H9 (cell line): ENCODE measurements around the gene ARL8A. TPM values are rescaled to one million over a fixed set of nuclear protein-coding genes. Genes with fewer than 3 reads are reported as not detected.

Experiments
- DNase-seq: peaks from one replicate; pipeline ENCODE4 v3.0.0-alpha.2; 2017
- H2AFZ ChIP-seq: one replicate; pipeline ENCODE4 v1.6.1; 2013; ENCODE audit warnings: mild to moderate bottlenecking, low read length, control low read depth, moderate library complexity
- H2AK5ac ChIP-seq: 2 replicates; pipeline ENCODE4 v1.6.1; 2013; ENCODE audit warnings: low read length, control low read depth, mixed read lengths; ENCODE audit not compliant: insufficient read length
- H2BK120ac ChIP-seq: one replicate; pipeline ENCODE4 v1.6.1; 2013; ENCODE audit warnings: low read depth, mild to moderate bottlenecking, low read length, control low read depth, inconsistent platforms; ENCODE audit not compliant: poor library complexity, severe bottlenecking
- H2BK12ac ChIP-seq: 2 replicates; pipeline ENCODE4 v1.6.1; 2013; ENCODE audit warnings: low read length, control low read depth, mixed read lengths, low read depth; ENCODE audit not compliant: insufficient read length
- H2BK15ac ChIP-seq: 2 replicates; pipeline ENCODE4 v1.6.1; 2013; ENCODE audit warnings: low read depth, low read length, control low read depth
- H2BK20ac ChIP-seq: one replicate; pipeline ENCODE4 v1.6.1; 2013; ENCODE audit warnings: low read depth, mild to moderate bottlenecking, low read length, control low read depth, inconsistent platforms; ENCODE audit not compliant: poor library complexity, severe bottlenecking
- H2BK5ac ChIP-seq: 2 replicates; pipeline ENCODE4 v1.6.1; 2013; ENCODE audit warnings: low read length, control low read depth, mixed read lengths; ENCODE audit not compliant: insufficient read length
- H3K14ac ChIP-seq: 2 replicates; pipeline ENCODE4 v1.6.1; 2013; ENCODE audit warnings: low read length, control low read depth; ENCODE audit not compliant: insufficient read depth
- H3K18ac ChIP-seq: 2 replicates; pipeline ENCODE4 v1.6.1; 2013; ENCODE audit warnings: low read depth, mild to moderate bottlenecking, mixed read lengths, low read length, control low read depth; ENCODE audit not compliant: insufficient read length
- H3K23ac ChIP-seq: 2 replicates; pipeline ENCODE4 v1.6.1; 2013; ENCODE audit warnings: low read length, control low read depth, mixed read lengths, low read depth; ENCODE audit not compliant: insufficient read length
- H3K23me2 ChIP-seq: 2 replicates; pipeline ENCODE4 v1.6.1; 2013; ENCODE audit warnings: low read depth, mild to moderate bottlenecking, mixed read lengths, low read length, control low read depth; ENCODE audit not compliant: insufficient read length, poor library complexity, severe bottlenecking
- H3K27ac ChIP-seq: 2 replicates; pipeline ENCODE4 v1.5.1; 2013; ENCODE audit warnings: low read length, control low read depth, mixed read lengths, low read depth; ENCODE audit not compliant: insufficient read length
- H3K27me3 ChIP-seq: 2 replicates; pipeline ENCODE4 v1.6.1; 2013; ENCODE audit warnings: low read length, control low read depth, inconsistent platforms; ENCODE audit not compliant: insufficient read depth
- H3K4ac ChIP-seq: 2 replicates; pipeline ENCODE4 v1.6.1; 2013; ENCODE audit warnings: low read depth, mild to moderate bottlenecking, control low read depth, inconsistent platforms, low read length, moderate library complexity
- H3K4me1 ChIP-seq: 2 replicates; pipeline ENCODE4 v1.6.1; 2013; ENCODE audit warnings: low read length, control low read depth, inconsistent platforms; ENCODE audit not compliant: insufficient read depth
- H3K4me2 ChIP-seq: 2 replicates; pipeline ENCODE4 v1.6.1; 2013; ENCODE audit warnings: low read length, control low read depth, mixed read lengths; ENCODE audit not compliant: insufficient read length, insufficient read depth
- H3K56ac ChIP-seq: 2 replicates; pipeline ENCODE4 v1.6.1; 2013; ENCODE audit warnings: low read depth, mild to moderate bottlenecking, mixed read lengths, low read length, control low read depth; ENCODE audit not compliant: insufficient read length
- H3K79me1 ChIP-seq: 2 replicates; pipeline ENCODE4 v1.6.1; 2013; ENCODE audit warnings: low read depth, mild to moderate bottlenecking, moderate library complexity, low read length, control low read depth, inconsistent platforms; ENCODE audit not compliant: insufficient read depth, poor library complexity, severe bottlenecking
- H3K79me2 ChIP-seq: 2 replicates; pipeline ENCODE4 v1.6.1; 2013; ENCODE audit warnings: low read length, control low read depth, inconsistent platforms; ENCODE audit not compliant: insufficient read depth
- H3K9ac ChIP-seq: 2 replicates; pipeline ENCODE4 v1.6.1; 2013; ENCODE audit warnings: low read length, control low read depth, mixed read lengths; ENCODE audit not compliant: insufficient read length; ENCODE audit errors: extremely low read depth
- H3K9me3 ChIP-seq: one replicate; pipeline ENCODE4 v1.6.1; 2013; ENCODE audit warnings: low read depth, low read length, inconsistent platforms; ENCODE audit not compliant: control insufficient read depth
- H3T11ph ChIP-seq: one replicate; pipeline ENCODE4 v1.6.1; 2013; ENCODE audit warnings: mild to moderate bottlenecking, low read length, control low read depth, inconsistent platforms
- H4K20me1 ChIP-seq: one replicate; pipeline ENCODE4 v1.6.1; 2013; ENCODE audit not compliant: control insufficient read depth, insufficient read length, insufficient read depth
- H4K5ac ChIP-seq: 2 replicates; pipeline ENCODE4 v1.6.1; 2013; ENCODE audit warnings: low read depth, mild to moderate bottlenecking, mixed read lengths, low read length, control low read depth; ENCODE audit not compliant: insufficient read length
- H4K8ac ChIP-seq: replicated peaks from 2 replicates; pipeline ENCODE4 v1.6.1; 2013; ENCODE audit warnings: low read length, control low read depth, mixed read lengths, low read depth; ENCODE audit not compliant: insufficient read length
- H4K91ac ChIP-seq: 2 replicates; pipeline ENCODE4 v1.6.1; 2013; ENCODE audit warnings: low read depth, mild to moderate bottlenecking, moderate library complexity, mixed read lengths, low read length, control low read depth; ENCODE audit not compliant: insufficient read length
- H3K27ac Mint-ChIP-seq, 3 experiments: 2 replicates in 2 of 3; 3 replicates in 1 of 3; pipeline ENCODE4 v1.8.0; 2020 to 2021; ENCODE audit warnings: mixed read lengths in 3 of 3, mild to moderate bottlenecking in 1 of 3, moderate library complexity in 1 of 3
- H3K27me3 Mint-ChIP-seq: 2 replicates; pipeline ENCODE4 v1.8.0; 2021; ENCODE audit warnings: low read depth, mild to moderate bottlenecking, moderate library complexity, mixed read lengths
- H3K36me3 Mint-ChIP-seq, 3 experiments: 2 replicates in 2 of 3; 3 replicates in 1 of 3; pipeline ENCODE4 v1.8.0; 2020 to 2021; ENCODE audit warnings: low read depth in 3 of 3, mixed read lengths in 3 of 3; ENCODE audit not compliant: insufficient read depth in 1 of 3
- H3K4me1 Mint-ChIP-seq, 2 experiments: 2 replicates each; pipeline ENCODE4 v1.8.0; 2020; ENCODE audit warnings: mixed read lengths in 2 of 2
- H3K4me3 Mint-ChIP-seq, 2 experiments: 2 replicates in 1 of 2; 3 replicates in 1 of 2; pipeline ENCODE4 v1.8.0; 2020 to 2021; ENCODE audit warnings: mild to moderate bottlenecking in 2 of 2, mixed read lengths in 2 of 2, moderate library complexity in 1 of 2
- H3K9me3 Mint-ChIP-seq, 2 experiments: 2 replicates in 1 of 2; 3 replicates in 1 of 2; pipeline ENCODE4 v1.8.0; 2020; ENCODE audit warnings: mild to moderate bottlenecking in 2 of 2, mixed read lengths in 2 of 2, moderate library complexity in 1 of 2
- WGBS: extraction: QIAGEN DNeasy Blood & Tissue Kit; methylation state at CpG from one replicate; pipeline ENCODE4 v1.1.7; 2013; ENCODE audit warnings: missing lambda C conversion rate, low lambda C conversion rate, mixed read lengths; ENCODE audit not compliant: insufficient read length; ENCODE audit errors: extremely low coverage; 5-methylcytosine and 5-hydroxymethylcytosine counted together
- total RNA-seq: library from RNA; stranded (reverse); gene quantifications from 2 replicates; pipeline ENCODE4 v1.2.1, GENCODE V29; 2021
- TF ChIP-seq, protein P1 (sequence below): fragments of 200-600 bp; sonication (generic); conservative IDR thresholded peaks from 3 replicates; pipeline ENCODE4 v1.8.0; 2021; ENCODE audit warnings: antibody characterized with exemption, mild to moderate bottlenecking

Gene ARL8A
- total RNA-seq, 1 experiment from 2014 or later: 67.2 TPM

DNA sequence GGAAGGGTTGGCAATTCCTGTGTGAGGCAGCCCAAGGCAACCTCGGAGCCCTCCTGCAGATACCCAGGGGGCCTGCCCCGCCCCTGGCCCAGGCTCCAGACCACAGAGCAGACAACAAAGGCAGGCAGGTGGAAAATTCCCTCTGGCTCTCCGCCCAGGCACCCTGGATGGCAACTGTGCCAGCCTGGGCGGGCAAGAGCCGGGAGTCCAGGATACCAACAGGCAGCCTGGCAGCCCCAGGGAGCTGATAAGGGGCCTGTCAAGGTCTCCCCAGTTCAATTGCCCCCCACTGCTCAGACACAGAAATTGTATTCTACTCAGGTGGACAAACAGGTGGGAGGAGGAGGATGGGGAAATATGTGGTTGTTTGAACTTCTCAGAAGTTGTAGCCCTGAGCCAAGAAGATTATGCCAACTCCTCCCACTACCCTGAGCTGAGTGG lies 37.2 kb downstream of the ARL8A start:
- Histone ChIP-seq H3K79me2 (no peaks in the 10 kb centered on the region), H2AFZ (no peak overlapping the region), H4K8ac (no peak overlapping the region), H3K79me1 (no peaks in the 10 kb centered on the region), H3K9me3 (no peaks in the 10 kb centered on the region), H2BK12ac (no peak overlapping the region), H3K56ac (no peak overlapping the region), H4K20me1 (no peaks in the 10 kb centered on the region), H3K4me2 (no peak overlapping the region), H2BK120ac (no peak overlapping the region), H3K18ac (peak overlapping the region; percentile 73), H2AK5ac (no peak overlapping the region), H2BK15ac (no peak overlapping the region), H3K23ac (no peak overlapping the region), H3K14ac (no peak overlapping the region; the same call in none of the 2 replicates), H4K91ac (no peak overlapping the region), H3K4ac (no peak overlapping the region), H2BK20ac (no peak overlapping the region), H4K5ac (no peak overlapping the region), H3K9ac (no peak overlapping the region), H3K27ac (no peak overlapping the region), H2BK5ac (no peak overlapping the region), H3K27me3 (no peaks in the 10 kb centered on the region), H3T11ph (no peak overlapping the region), H3K23me2 (no peaks in the 10 kb centered on the region), H3K4me1 (peaks cover 2% of the 10 kb centered on the region; the same call in 1 of the 2 replicates)
- Mint-ChIP-seq H3K27me3 (peaks cover 2% of the 10 kb centered on the region; the same call in 1 of the 2 replicates), H3K4me3 (no peak overlapping the region), H3K27ac (no peak overlapping the region; a peak in 1 of 7 replicates), H3K4me1 (peaks cover 42 to 50% of the 10 kb centered on the region in 2 experiments), H3K9me3 (no peaks in the 10 kb centered on the region), H3K36me3 (no peaks in the 10 kb centered on the region)
- DNase-seq: no peak
- TF ChIP-seq, protein P1, sequence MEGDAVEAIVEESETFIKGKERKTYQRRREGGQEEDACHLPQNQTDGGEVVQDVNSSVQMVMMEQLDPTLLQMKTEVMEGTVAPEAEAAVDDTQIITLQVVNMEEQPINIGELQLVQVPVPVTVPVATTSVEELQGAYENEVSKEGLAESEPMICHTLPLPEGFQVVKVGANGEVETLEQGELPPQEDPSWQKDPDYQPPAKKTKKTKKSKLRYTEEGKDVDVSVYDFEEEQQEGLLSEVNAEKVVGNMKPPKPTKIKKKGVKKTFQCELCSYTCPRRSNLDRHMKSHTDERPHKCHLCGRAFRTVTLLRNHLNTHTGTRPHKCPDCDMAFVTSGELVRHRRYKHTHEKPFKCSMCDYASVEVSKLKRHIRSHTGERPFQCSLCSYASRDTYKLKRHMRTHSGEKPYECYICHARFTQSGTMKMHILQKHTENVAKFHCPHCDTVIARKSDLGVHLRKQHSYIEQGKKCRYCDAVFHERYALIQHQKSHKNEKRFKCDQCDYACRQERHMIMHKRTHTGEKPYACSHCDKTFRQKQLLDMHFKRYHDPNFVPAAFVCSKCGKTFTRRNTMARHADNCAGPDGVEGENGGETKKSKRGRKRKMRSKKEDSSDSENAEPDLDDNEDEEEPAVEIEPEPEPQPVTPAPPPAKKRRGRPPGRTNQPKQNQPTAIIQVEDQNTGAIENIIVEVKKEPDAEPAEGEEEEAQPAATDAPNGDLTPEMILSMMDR: no peak
- no CpG with 5 or more reads among the region's 5 CpGs for WGBS
